HG03196 (cell line): ENCODE data around the gene ENPP6.
A peak's percentile ranks its signal among the peaks of the same experiment; 100 is the strongest.

Experiments used
- ATAC-seq: cut with Tn5 transposase; IDR thresholded peaks from one replicate; pipeline ENCODE4 v1.9.1; 2021; ENCODE audit not compliant: unreplicated experiment

Gene ENPP6

DNA sequence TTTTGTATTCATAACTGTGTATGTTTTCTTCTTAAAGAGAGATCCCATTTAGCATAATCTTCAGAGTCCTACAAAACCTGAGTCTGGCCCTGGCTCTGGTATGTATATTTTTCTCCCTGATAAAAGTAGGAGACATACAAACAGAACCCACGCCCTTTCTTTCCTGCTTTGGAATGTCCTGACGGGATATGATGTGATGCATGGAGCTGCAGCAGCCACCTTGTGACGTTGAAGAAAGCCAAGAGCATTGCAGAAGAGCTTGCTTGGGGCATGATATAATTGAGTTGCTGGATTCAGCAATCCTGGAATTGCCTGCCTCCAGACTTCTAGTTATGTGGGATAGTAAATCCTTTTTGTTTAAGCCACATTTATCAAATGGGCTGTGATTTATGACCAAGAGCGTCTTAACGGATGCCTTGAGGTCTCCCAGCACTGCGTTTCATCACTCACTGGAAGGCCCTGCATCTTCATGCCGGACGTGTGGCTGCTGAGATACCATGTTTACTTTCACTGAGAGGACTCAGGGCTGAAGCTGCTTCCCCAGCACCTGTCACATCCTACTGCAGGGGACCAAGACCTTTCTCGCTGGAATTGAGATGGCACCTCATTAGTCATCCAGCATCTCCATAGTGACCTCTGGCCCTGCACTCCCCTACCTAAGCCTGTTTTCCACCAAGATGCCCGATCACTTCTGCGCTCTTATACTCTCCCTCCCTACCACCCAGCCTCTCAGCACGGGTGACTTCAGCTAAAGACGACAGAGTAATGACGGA is 107.0 kb downstream of the ENPP6 start:
- ATAC-seq: no peak

DNA sequence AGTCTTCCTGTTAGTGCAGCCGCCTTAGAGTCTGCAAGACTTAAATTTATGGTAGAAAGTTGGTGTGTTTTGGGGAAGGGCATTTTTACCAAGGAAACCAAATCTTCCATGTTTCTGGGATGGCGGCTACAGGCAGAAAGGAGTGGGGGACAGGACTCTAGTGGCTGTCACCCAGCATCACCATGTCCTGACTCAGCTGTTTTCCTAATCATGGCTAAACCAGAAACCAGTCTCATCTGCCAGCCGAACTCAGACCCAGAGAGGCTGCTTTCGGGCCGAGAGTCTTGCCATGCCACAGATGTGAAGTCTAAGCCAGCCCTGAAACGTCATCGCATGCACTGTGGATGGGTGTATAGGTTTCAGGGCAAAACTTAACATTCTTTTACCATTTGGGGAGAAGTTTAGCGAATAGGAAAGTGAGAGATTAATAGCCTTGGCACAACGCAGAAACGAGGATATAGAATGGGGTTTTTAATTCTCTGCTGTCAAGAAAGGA is 109.6 kb downstream of the ENPP6 start:
- no peak for ATAC-seq

DNA sequence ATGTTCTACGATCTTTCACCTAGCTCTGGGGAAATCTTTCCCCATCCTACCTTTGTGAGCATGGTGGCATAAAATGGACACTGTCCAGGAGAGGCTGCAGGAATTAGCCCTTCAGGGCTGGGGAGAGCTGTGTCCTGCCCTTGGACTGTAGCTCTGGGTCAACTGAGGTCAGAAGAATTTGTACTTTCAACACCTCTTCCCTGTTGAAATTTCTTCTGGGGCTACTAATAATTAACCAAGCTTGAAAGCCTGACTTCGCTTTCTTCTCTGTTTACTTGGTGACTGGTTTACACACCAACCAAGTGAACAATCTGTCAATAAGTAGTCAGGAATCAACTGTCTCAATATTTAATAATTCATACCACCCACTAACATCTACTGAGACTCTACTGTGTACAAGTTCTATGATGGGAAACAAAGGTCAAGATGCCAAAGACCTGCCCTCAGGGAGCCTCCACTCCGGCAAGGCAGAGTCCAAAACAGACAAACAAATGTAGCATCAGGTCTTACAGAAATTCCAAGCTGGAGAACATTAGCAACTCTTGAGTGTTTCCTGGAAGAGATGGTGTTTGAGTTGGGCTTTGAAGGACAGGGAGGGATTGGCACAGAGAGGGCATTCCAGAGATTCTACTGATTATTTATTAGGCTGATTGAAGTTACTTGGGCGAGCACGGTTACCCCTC is 113.1 kb downstream of the ENPP6 start:
- ATAC-seq: no peak

DNA sequence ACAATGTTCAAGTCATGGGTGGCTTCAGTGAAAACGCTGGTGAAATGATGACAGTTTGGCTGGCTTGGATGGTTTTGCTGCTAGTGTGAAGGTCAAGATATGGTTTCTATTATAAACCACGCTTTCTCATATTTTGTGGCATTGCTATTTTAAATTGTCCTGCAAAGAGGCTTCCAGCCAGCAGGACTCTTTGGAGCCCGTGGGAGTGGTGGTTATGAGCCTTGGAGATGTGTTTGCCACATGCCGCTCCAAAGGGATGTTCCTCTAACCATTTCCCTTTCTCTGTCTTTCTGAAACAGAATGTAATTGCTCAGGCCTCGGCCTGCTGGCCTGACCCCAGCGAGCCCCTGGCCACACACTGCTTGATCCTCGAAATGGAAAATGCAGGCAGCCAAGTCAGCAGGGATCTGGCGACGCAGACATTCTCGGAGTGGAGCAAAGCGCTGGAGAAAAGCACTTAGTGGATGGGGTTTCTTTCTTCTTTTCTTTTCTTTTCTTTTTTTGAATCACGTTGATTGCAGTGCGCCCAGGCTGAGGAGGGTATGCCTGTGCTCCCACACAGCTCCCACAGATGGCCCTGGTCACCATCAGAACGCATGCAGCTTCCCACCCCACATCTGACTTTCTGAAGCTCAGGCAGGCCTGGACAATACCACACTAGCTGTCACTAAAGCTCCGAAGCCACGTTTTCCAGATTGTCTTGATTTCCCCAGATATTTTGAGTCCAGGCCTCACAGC is 114.0 kb downstream of the ENPP6 start:
- no peak for ATAC-seq

DNA sequence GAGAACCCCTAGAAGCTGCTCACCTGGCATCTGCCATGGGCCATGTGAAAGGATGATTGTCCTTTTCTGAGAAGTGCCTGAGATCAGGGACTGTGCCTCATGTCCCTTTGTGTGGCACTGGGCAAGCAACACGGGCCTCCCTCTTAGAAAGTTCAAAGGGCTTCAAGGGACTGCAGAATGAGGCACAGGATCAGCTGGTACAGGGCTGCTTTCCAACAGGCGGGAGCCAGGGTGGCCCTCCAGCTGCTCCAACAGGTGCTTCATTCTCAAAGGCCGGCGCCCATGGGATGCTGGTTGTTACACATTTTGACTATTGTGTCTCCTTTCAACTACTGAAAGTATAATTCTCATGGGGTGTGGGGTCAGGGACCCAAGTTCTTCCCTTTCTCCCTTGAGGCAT is 114.7 kb downstream of the ENPP6 start:
- no peak for ATAC-seq

DNA sequence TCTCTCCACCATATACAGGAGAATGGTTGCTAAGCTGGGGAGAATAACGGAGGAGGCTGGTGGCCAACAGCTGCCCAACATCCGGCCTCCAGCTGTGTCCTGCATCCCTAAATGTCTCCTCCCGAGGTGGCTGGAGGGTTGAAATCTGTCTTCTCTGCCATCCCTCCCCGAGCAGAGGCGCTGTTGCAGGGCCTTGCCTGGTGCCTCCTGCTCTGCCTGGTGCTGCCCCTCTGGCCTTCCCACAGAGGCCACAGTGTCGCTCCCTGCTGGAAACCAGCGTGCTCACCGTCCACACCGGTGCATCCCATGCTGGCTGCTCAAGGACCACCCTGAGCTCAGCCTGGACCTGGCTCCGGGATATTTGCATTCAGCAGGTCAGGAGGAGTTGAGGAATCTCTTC is 115.2 kb downstream of the ENPP6 start:
- ATAC-seq: no peak

DNA sequence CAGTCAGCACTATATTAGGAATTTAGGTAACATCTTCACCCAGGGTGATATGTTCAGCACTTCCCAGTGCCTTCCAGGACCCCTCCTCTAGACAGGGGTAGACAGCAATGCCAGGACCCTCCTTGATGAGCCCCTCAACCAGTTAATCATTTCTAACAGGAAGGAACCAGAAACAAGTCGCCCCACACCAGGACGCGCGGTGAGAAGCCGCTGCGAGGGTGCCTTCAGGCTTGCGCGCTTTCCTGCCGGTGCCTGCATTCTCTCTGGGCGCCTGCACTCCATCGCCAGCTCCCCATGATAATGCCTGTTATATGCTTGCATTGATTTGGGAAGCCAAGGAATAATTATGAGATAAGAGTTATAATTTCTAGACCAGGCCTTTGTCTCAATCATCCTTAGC is 116.0 kb downstream of the ENPP6 start:
- no peak for ATAC-seq

DNA sequence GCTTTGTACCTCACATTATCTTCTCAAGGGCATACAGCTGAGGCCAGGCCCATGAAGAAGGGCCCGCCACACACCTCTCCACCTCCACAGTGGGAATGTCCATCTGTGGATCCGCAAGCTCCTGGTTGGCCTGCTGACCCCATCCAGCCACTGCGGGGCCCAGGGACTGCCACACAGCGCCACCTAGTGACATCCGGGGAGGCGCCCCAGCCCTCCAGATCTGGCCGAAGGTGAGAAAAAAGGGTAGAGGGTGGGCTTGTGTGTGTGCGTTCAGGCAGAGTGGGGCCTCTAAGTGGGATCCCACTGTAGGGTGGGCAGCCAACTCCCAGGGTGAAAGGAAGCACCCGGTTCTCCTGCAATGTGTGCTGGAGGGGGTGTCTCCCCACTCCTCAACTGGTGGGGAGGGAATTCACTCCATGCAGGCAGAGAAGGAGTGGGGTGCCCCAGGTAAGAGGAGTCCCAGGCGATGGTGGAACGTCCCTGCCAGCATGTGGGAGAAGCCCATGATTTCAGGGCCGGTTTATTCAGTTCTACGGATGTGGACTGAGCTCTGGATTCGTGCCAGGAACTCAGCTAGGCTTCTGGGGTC is 117.3 kb downstream of the ENPP6 start:
- ATAC-seq: peak; percentile 55

DNA sequence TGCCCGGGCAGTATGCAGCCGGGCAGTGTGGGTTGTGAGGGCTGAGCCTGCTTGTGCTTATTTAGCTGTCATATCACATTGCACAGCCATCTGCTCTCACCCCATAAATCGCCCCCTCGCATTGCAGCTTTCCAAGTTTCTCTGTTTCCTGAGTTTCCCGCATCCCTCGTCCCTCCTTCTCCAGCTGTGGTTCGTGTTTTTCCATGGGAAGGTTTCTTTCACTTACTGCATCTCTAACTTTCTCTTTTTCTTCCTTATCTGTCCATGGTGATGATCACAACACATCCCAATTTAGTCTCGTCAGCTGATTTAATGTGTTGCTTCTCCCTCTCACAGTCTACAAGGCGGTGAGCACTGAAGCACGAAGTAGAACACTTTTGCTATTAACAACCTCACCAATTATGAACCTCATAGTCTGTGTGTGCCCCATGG is 118.1 kb downstream of the ENPP6 start:
- no peak for ATAC-seq

DNA sequence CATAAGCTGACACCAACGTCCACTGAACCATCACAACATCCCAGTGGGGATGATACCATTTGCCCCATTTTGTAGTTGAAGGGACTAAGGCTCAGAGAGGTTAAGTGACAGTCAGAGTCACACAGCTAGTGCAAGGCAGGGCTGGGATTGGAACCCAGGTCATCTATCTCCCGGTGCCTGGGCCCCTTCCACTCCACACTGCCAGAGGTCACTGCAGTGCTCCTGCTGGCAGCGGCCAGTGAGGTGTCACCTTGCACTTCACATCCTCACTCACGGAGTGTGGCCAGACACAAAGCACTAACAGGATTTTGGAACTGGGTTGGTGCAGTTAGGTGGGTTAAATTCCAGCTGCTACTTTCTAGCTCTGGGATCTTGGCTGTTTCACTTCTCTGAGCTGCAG is 118.7 kb downstream of the ENPP6 start:
- no peak for ATAC-seq

DNA sequence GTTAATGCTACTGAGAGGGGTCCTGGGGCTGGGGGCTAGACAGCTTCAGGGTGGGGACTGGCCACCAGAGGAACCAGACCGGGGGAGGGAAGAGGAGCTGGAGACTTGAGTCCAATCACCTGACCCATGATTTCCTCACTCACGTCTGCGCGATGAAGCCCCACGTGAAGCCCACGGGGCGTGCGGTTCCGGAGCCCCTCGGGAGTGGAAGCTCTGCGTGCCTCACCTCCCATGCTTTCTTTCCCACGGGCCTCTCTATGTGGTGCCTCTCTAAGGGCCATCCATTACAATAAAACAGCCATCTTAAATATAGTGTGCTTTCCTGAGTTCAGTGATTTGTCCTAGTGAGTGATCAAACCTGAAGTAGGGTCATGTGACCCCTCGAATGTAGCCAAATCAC is 119.9 kb downstream of the ENPP6 start:
- ATAC-seq: no peak

DNA sequence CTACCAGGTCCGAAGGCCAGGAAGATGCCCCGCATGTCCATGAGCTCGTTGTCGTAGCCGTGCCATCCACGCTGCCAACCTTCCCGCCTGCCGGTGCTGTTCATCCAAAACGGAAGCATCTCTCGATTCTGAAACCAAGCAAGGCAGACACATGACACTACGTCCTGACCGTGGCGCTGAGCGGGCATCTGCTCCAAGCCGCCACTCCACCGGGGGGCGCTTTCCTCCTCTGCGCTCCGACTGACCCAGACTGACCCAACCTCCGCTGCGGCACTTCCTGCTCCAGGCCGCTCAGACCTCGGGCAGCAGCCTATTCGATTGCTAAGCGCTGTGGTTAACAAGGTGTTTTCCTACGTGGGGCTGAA is 120.5 kb downstream of the ENPP6 start:
- peak; percentile 53 for ATAC-seq

DNA sequence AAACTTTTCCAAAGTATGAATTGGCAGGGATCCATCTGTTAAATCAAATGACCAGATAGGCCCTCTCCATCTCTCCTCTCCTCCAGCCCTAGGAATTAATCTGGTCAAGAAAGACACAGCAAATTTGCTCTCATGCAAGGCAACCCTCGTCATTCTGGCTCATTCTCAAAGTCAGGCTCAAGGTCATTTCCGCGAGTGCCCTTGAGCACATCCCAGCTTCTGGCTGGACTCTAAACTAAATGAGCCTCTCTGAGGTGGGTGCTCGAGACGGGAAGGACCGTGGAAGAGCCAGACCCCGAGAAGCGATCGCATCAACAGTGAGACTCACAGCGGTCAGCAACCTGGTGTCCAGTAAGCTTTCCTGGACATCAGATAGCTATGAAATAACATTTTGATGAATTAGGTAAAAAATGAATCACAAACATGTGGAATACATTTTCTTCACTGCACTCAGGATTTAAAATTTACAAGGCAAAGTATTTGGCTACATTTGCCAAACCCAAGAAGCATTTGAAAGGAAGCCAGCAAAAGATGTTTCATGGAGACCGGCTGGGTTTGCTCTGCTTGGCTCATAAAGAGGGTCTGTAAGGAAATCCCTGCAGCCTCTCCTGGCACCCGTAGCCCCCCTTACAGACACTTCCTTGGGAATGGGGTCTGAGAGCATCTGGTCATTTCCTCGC is 121.0 kb downstream of the ENPP6 start:
- no peak for ATAC-seq

DNA sequence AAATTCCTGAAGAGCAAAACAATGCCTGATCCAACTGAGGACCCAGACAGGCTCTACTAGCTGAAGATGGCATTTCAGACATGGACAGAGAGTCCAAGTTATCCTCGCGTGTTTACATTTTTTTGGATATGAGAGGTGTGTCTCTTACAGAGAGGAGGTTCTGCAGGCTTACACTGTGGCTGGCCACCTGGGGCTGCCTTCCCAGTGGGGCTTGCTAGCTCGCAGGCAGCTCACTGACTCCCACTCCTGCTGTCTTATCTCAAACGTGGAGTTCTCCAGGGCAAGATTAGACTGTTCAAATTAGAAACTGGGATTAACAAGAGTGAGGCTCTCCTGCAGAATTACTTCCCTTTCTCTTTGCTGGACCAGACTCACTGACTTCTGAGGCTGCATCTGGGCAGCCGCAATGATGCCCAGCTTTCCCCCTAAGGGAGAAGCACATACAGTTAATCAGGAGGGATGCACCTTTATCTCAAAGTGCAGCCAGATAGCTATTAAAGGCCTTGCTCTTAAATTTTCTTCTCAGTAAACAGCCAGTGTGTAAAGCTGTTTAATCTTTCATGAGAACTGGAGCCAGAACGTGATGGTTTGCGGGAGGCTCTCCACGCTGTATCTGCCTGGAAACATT is 123.0 kb downstream of the ENPP6 start:
- no peak for ATAC-seq

DNA sequence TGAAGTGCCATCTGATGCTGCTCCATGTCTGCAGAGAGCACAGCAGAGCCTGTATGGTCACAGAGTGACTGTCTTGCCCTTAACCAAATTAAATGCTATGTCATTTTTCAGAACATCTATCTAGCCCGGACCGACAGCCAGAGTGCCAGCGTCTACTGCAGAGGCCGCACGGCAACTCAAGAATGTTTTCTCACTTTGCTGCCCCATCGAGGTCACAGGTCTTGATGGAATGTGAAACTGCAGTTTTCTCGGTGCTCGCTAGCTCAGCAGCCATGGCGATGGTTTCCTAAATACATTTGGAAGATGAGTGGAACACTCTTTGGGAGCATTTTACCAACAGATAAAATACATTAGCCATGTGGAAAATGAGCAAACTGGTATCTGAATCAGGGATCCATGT is 125.7 kb downstream of the ENPP6 start:
- no peak for ATAC-seq

DNA sequence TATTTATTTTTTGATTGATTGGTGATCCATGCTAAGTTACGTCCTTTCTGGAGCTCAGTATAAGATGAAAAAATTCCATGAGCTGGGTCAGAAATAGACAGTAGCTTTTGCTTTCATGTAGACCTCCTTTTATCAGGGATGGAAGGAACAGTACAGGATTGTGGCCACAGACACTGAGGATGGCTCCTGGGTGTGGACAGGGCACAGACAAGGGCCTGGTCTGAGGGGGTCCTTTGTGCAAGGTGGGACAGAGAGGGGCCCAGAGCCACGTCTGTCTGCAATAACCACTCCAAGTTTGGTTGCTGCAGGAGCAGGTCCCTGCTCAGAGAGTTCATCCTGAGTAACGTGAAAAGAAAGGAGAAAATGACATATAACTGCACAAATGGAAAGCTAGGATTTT is 127.1 kb downstream of the ENPP6 start:
- ATAC-seq: no peak

DNA sequence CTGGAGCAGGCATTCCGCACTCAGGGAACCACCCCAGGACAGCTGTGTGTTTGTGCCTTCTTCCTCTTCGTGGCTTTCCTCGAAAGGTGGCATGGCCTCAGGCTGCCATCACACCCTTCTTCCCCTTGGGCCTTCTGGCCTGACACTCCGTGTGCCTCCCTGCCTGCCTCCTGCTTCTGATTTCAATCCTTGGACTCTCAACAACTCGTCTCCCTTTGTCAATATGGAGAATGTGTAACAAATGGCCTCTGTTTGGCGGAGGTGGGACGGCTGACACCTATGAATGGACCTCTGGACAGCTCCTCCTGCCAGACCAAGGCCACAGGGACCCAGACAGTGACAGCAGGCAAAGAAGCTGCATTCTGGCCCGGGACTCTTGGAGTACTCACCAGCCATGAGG is 137.0 kb downstream of the ENPP6 start:
- no peak for ATAC-seq

DNA sequence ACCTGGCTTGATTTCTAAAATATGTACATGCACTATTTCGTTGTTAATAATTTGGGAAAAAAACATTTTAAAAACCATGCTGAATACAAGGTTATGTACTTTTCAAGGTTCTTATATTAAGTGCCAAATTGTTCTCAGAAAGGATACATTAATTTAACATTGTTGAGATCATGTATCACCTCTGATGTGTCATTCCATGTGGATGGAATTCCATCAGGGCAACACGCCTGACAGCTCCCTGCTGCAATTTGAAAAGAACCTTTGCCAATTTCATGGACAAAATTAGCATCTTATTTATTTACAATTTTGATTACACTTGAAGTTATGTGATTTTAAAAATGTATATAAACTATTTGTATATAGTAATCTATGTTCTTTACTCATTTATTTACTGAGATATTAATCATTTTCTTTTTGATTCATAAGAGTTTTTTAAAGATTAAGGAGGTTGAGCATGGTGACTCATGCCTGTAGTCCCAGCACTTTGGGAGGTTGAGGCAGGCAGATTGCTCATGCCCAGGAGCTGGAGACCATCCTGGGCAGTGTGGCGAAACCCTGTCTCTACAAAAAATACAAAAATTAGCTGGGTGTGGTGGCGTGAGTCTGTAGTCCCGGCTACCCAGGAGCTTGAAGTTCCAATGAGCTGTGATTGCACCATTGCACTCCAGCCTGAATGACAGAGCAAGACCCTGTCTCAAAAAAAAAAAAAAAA is 142.8 kb downstream of the ENPP6 start:
- no peak for ATAC-seq

DNA sequence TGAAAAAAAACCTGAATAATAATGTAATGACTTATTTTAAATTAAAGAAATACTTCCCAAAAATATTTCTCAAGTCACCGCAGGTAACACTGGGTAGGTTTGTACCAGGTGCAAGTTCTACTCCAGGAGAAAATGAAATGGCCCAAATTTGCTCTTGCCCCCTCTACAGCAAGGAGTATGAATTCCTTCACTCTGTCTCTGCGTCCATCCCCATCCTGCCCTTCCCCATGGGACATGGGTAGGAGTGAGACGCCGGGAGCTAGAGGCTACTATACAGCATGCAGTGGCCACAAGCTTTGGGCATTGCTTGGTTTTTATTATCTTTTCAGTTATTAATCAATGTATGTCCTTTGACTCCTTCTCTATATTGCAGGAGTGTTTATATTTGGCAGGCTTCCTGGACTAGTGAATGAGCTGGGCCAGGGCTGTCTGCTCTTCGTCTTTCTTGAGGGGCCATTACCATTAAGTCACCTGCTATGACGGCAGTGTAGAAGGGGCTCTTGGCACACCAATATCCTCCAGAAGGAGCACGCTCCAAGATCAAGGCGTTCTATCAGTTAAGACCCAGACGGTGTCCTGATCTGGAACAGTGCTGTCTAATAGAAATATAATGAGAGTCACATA is 149.6 kb downstream of the ENPP6 start:
- no peak for ATAC-seq
